GM13977 (cell line): ENCODE results near the gene ATG10.
"Not testable (repeated sequence)": the region's sequence is repeated elsewhere in the genome, so short reads cannot be mapped to it uniquely, and the experiment has no call there.

ENCODE experiments used
- DNase-seq: peaks from one replicate; pipeline ENCODE4 v3.0.0; 2012; ENCODE audit warnings: low spot score
- CTCF ChIP-seq: IDR thresholded peaks from 2 replicates; pipeline ENCODE4 v1.5.1; 2012; ENCODE audit warnings: mild to moderate bottlenecking, control low read depth; ENCODE audit not compliant: insufficient read depth; ENCODE audit errors: extremely low read depth, missing control alignments
- in situ Hi-C: fragments of 300-500 bp; cut with MboI; formaldehyde crosslinking; loops from one replicate; pipeline ENCODE4 v1.12.0; 2022; ENCODE audit warnings: low sequenced_read_pairs, low pct_unique_long_range_greater_than_20kb, mixed read lengths, inconsistent platforms; ENCODE audit not compliant: unreplicated experiment

Gene ATG10

GRCh38 chr5:82137205-82137604 is 165.4 kb downstream of the ATG10 start:
- in situ Hi-C loops = no loop called here
- no peak for TF ChIP-seq CTCF
- DNase-seq = no peak

- DNase-seq, in situ Hi-C loops: not testable (repeated sequence)
Observed at GRCh38 chr5:82139837-82140236, 168.0 kb downstream of the ATG10 start.

- in situ Hi-C loops = no loop called here
- no peak for DNase-seq
- TF ChIP-seq CTCF = no peak
Observed at GRCh38 chr5:82142217-82142841, 170.5 kb downstream of the ATG10 start.

- in situ Hi-C loops = no loop called here
- DNase-seq = no peak
- no peak for TF ChIP-seq CTCF
Observed at GRCh38 chr5:82142928-82143577, 171.2 kb downstream of the ATG10 start.

GRCh38 chr5:82147860-82148573 is 176.2 kb downstream of the ATG10 start:
- DNase-seq = no peak
- in situ Hi-C loops = no loop called here
- TF ChIP-seq CTCF = no peak

- no peak for DNase-seq
- TF ChIP-seq CTCF = no peak
Observed at GRCh38 chr5:82149434-82149833, 177.6 kb downstream of the ATG10 start.

GRCh38 chr5:82150559-82150958 is 178.7 kb downstream of the ATG10 start:
- in situ Hi-C loops = loop anchor here (25.0 kb wide), 1 partner anchor 638 kb away; no protein-coding TSS in a partner anchor
- DNase-seq = no peak
- TF ChIP-seq CTCF = no peak

More at GRCh38 chr5:82149434-82149833, 177.6 kb downstream of the ATG10 start:
- in situ Hi-C loops = no loop called here
